GM12892 (cell line): ENCODE measurements around the gene VPS8.
A peak's percentile ranks its signal among the peaks of the same experiment; 100 is the strongest.

Source experiments
- DNase-seq: peaks from one replicate; pipeline ENCODE4 v3.0.0; 2011; ENCODE audit not compliant: insufficient read length
- FAIRE-seq: peaks from 2 replicates; lab custom pipeline; 2011; peaks lifted over from hg19 to GRCh38; lab: Jason Lieb, UNC
- POLR2A ChIP-seq: IDR thresholded peaks from 2 replicates; pipeline ENCODE4 v1.6.1; 2011; ENCODE audit warnings: low read depth, low read length, control low read depth
- POLR2AphosphoS5 ChIP-seq: IDR thresholded peaks from 2 replicates; pipeline ENCODE4 v1.6.1; 2011; ENCODE audit warnings: low read depth, low read length, control low read depth
- TAF1 ChIP-seq: IDR thresholded peaks from 2 replicates; pipeline ENCODE4 v1.6.1; 2011; ENCODE audit warnings: low read depth, mild to moderate bottlenecking, control low read depth, low read length, borderline replicate concordance

VPS8 gene

GRCh38 chr3:184806567-184807271, 5.2 kb upstream of the VPS8 start:
- TF ChIP-seq POLR2AphosphoS5 = no peak
- no peak for DNase-seq
- no peak for FAIRE-seq

- FAIRE-seq (no peak), DNase-seq (no peak)
- TF ChIP-seq POLR2AphosphoS5 (no peak), POLR2A (no peak), TAF1 (no peak)
These were observed 4.4 kb upstream of the VPS8 start for GRCh38 chr3:184807549-184807948.

- FAIRE-seq (no peak), DNase-seq (no peak)
- TF ChIP-seq POLR2A (no peak), POLR2AphosphoS5 (no peak), TAF1 (no peak)
These were observed 3.9 kb upstream of the VPS8 start for GRCh38 chr3:184808021-184808420.

GRCh38 chr3:184810146-184810545, 1.8 kb upstream of the VPS8 start:
- TF ChIP-seq TAF1 = no peak
- TF ChIP-seq POLR2A = no peak
- no peak for TF ChIP-seq POLR2AphosphoS5
- no peak for DNase-seq
- no peak for FAIRE-seq

GRCh38 chr3:184811034-184811433, 932 bp upstream of the VPS8 start:
- no peak for DNase-seq
- no peak for TF ChIP-seq POLR2A
- TF ChIP-seq TAF1 = no peak
- TF ChIP-seq POLR2AphosphoS5 = no peak
- FAIRE-seq = no peak

- TF ChIP-seq POLR2AphosphoS5 (no peak), POLR2A (no peak), TAF1 (no peak)
- DNase-seq (no peak), FAIRE-seq (no peak)
These were observed 335 bp upstream of the VPS8 start for GRCh38 chr3:184811663-184811998.

GRCh38 chr3:184812662-184813042, 686 bp downstream of the VPS8 start:
- FAIRE-seq (no peak), DNase-seq (no peak)
- TF ChIP-seq POLR2AphosphoS5 = no peak
- no peak for TF ChIP-seq TAF1
- no peak for TF ChIP-seq POLR2A

- no peak for FAIRE-seq
- no peak for TF ChIP-seq TAF1
- no peak for TF ChIP-seq POLR2A
- TF ChIP-seq POLR2AphosphoS5 = no peak
- DNase-seq = no peak
These were observed 1.4 kb downstream of the VPS8 start for GRCh38 chr3:184813357-184813756.

- TF ChIP-seq TAF1 (no peak), POLR2A (no peak), POLR2AphosphoS5 (no peak)
- DNase-seq (no peak), FAIRE-seq (peak; percentile 70)
These were observed 2.2 kb downstream of the VPS8 start for GRCh38 chr3:184814214-184814613.

GRCh38 chr3:184815046-184815930, 3.3 kb downstream of the VPS8 start:
- DNase-seq (no peak), FAIRE-seq (no peak)
- TF ChIP-seq POLR2AphosphoS5 (no peak), POLR2A (no peak), TAF1 (no peak)

GRCh38 chr3:184816614-184817013, 4.6 kb downstream of the VPS8 start:
- FAIRE-seq = no peak
- TF ChIP-seq POLR2A (no peak), TAF1 (no peak), POLR2AphosphoS5 (no peak)
- DNase-seq = no peak

- no peak for DNase-seq
- TF ChIP-seq TAF1 = no peak
- TF ChIP-seq POLR2AphosphoS5 = no peak
- no peak for FAIRE-seq
These were observed 8.6 kb downstream of the VPS8 start for GRCh38 chr3:184820525-184820924.
